Right renal pelvis (tissue), 4 donors: ENCODE data around the gene PLXND1. TPM values are rescaled to one million over a fixed set of nuclear protein-coding genes. Genes with fewer than 3 reads are reported as not detected.
"Not testable (repeated sequence)": the region's sequence is repeated elsewhere in the genome, so short reads cannot be mapped to it uniquely, and the experiment has no call there.

Experiments
- DNase-seq, 4 donors: peaks; one replicate each; pipeline ENCODE4 v3.0.0-alpha.2; 2013; ENCODE audit warnings: low read depth in 4 of 4, low spot score in 3 of 4, missing footprints in 1 of 4
- polyA plus RNA-seq, 4 donors: library from polyadenylated mRNA; unstranded; fragments of 120-200 nt; gene quantifications; one replicate each; pipeline ENCODE4 v1.2.1, GENCODE V29; 2013; ENCODE audit not compliant: insufficient read length in 4 of 4

Gene PLXND1
- polyA plus RNA-seq, 4 donors = 119 to 164 (median 138) TPM

DNA sequence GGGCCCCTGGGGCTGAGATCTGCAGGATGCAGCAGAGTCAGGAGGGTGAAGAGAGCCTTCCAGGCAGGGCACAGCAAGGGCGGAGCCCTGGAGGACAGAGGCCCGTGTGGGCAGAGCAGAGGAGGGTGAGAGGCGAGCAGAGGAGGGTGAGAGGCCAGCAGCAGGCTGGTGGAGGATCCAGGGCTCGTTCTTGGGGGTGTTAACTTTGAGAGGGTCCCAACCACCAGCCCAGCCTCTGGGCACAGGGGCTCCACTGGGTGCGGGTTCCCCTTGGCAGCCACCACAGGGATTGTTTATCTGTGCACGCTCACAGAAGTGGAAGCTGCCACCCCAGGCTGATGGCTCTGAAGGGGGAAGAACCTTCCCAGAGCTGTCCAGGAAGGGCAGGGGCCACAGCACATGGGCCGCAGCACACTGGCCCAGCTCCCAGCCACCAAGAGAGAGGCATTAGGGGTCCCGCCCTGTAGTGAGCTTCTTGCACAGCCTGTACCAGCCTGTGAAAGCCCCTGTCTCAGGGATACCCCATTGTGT lies 9.3 kb upstream of the PLXND1 start:
- no peak for DNase-seq

DNA sequence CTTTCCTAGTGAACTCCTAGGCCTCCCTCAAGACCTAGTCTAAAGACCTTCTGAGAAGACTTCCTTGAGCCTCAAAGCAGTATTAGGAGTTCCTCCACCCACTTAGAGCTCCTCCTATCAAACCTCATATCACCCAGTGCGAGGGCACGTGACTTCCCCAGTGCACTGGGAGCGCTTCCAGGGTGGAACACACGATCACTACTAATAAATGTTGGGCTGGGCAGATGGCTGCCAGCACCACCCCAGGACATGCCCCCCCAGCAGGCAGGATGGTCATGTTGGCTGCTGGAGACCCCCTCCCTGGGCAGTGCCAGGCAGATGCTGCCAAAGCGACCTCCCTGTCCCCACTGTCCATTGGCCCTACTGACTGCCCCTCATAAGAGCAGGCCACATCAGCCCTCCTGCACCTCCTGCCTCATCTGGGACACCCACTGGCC lies 8.5 kb upstream of the PLXND1 start:
- no peak for DNase-seq

DNA sequence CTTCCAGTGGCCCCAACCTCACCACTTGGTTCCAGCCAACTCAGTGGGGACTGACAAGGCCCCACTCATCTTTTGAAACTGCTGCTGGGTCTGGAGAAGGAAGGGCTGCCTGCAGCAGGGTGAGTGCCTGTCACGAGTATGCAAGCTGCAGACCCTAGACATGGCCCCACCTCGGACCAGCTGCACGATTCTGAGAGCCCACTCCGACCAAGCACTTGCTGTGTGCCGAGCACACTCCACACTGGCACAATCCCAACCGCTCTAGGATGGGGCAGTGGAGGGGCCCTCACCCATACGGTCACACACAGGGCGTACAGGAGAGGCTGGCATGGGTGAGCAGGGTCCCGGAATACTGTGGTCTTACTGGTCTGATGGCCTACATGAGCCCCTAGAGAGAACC lies 8.0 kb upstream of the PLXND1 start:
- DNase-seq = no peak

DNA sequence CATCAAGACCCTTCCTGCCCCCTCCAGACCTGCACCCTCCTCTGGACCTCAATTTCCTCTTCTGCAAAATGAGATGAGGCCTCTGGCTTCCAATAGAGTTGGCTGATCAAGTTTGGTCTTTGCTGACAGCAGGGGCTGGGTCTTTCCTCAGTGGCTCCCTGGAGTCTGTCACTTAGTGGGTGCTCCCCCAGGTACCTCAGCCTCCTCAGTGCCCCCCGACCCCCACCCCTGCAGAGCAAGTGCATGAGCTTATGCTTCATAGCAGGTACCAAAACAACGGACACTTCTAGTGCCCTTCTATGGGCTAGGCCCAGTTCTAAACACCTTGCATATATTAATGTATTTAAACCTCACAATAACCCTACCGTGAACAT lies 6.9 kb upstream of the PLXND1 start:
- no peak for DNase-seq

DNA sequence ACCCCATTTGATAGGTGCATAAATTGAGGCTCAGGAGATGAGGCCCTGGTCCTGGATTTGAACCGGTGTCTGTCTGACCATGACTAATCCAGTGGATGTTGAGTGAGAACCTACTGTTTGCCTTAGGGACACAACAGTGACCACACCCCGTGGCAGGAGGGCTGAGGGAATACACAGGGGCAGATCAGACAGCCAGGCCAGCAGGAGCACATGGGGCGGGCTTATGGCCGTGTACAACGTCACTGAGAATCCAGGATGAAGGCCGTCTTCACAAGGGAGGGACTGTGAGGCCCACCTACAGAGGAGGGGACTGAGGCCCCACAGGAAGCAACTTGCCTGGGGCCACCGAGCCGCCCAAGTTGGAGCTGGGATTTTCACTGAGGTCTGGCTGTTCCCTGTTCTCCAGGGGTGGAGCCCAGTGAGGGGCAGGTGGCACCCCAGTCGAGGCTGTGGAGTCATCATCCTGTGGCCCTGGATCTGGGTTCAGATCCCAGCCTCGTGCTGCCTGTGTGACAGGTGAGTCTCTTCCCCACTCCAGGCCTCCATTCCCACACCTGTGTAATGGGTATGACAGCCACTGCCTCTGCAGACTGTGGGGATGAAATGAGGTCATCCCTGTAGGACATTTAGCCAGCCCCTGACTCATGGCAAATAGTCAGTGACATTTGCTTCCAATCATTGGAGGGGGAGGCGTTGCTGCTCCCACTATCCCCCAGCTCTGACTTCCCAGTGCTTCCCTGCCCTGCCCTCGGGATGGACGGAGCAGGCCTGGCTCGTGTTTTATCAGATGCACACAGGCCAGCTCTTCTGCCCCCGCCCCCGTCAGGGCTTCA lies 6.3 kb upstream of the PLXND1 start:
- DNase-seq = no peak

DNA sequence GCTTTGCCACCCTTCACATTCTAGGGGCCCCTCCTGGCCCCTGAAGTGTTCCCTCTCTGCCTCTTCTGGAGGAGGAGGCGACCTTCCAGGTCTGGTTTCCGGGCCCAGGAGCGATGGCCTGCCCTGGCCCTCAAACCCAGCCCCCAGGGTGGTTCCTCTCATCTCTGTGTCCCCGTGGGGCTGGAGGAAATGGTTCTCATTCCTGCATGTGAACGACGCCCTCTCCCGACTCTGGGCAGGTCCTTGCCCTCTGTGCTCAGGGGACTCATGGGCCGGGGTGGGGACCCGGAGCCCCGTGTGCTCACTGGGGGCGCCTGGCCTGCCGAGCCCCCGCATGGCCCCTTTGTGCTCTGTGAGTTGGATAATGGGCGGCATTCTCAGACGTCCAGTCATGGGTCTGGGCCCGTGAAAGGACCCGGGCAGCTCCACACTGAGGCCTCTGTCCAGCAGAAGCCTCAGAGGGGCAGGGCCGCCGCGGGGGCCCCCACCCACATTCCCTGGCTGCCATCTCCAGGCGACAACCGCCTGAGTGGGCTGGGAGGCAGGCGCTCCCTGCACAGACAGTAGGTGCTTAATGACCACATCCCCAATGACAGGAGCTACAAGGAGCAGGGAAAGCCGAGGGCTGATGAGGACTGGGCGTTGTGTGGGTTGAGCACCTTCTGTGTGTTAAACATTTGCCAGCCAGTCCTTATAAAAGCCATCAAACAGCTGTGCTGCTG lies 5.5 kb upstream of the PLXND1 start:
- DNase-seq = no peak

DNA sequence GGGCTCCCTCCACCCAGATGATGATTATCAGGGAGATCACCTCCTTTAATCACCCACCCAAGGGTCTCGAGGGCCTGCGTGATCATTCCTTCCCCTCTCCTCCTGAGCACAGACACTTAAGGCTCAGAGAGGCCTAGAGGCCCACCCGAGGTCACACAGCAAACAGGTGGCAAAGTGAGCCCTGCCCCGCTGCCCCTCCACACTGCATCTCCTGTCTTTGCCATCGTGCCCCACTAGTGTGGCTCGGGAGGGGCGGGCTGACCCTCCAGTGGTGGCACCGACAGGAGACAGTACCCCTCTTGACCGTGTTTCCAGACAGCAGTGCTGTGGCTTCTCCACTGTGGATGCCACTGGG lies 4.9 kb upstream of the PLXND1 start:
- no peak for DNase-seq

DNA sequence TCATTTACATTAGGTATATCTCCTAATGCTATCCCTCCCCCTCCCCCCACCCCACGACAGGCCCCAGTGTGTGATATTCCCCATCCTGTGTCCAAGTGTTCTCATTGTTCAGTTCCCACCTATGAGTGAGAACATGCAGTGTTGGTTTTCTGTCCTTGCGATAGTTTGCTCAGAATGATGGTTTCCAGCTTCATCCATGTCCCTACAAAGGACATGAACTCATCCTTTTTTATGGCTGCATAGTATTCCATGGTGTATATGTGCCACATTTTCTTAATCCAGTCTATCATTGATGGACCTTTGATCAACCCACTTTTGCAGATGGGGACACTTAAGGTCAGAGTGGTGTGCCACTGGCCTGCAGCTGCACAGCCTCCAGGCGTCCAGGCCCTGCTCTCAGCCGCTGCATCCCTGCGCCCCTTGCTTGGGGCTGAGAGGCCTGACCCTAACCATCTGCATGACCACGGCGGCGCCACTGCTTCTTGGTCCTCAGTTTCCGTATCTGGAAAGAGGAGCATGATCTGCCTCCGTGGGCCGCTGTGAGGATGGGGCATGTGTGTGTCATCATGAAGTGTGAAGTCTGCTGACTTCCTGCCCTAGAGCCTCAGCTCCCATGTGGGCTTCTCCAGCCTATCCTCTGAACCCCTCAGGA lies 4.4 kb upstream of the PLXND1 start:
- DNase-seq = not testable (repeated sequence)

DNA sequence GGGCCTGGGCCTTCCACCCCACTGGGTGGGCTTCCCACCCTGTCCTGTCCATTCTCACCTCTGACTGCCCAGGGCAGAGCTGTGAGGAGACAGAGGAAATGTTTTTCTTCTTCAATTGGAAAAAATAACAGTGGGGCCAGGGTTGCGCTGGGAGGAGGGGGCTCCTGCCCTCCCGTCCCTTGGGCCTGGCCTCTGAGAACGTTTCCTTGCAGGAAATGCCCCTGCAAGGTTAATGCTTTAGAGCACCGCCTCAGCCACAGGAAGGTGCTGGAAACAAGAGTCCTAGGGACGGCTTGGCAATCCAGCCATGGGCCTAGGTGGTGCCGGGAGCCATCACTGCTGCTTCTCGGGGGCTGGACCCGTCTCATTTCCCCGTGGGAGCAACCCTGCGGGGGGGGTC lies 3.8 kb upstream of the PLXND1 start:
- no peak for DNase-seq

DNA sequence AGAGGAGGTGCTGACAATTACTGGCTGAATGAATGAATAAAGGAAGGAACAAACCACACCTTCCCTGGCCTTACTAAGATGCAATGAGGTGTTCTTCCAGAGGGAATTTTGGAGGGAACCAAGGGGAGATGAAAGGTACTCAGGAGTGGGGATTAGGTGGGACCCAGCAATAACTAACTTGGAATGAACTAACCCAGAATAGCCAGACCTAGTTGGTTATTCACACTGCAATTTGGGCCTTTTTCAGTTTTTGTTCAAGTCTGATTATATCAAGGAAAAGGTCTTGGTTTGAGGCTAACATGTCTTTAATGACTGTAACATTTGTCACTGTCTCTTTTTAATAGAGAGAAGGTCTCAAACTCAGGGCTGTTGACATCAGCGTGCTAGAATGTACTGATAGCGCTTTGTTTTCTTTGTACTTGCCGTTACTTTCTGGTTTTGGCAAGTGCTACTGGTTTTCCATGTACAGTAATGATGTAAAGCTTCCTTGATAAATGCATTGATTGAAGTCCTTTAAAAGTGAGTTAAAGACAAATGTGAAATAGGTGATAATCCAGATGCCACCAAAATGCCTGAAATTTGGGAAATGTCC lies 3.2 kb upstream of the PLXND1 start:
- no peak for DNase-seq

DNA sequence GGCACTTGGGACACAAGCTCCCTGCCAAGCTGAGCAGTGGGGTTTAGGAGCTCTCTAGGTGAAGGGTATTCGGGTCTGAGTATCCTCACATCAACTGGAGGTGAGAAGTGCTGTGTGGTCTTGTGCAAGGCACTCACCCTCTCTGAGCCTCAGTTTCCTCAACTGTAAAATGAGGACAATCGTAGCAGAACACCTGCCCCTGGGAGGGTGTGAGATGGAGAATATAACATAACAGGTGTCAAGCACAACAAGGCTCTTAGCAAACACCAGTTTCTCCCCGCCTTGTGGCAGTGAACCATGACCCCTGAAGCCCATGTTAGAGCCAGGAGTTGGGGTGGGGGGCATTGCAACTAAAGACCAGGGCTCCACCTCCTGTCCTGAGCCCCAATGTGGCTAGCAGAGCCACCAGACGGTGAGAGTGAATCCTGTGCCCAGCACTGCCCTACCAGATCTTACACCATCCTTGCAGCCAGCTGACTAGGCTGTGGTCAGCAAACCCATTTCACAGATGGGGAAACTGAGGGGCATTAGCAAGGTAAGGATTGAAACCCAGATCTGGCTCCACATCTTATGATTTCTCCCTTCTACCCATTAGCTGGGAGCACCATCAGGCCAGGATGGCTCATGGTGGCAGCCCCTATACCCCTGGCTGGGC lies 2.6 kb upstream of the PLXND1 start:
- DNase-seq = no peak

DNA sequence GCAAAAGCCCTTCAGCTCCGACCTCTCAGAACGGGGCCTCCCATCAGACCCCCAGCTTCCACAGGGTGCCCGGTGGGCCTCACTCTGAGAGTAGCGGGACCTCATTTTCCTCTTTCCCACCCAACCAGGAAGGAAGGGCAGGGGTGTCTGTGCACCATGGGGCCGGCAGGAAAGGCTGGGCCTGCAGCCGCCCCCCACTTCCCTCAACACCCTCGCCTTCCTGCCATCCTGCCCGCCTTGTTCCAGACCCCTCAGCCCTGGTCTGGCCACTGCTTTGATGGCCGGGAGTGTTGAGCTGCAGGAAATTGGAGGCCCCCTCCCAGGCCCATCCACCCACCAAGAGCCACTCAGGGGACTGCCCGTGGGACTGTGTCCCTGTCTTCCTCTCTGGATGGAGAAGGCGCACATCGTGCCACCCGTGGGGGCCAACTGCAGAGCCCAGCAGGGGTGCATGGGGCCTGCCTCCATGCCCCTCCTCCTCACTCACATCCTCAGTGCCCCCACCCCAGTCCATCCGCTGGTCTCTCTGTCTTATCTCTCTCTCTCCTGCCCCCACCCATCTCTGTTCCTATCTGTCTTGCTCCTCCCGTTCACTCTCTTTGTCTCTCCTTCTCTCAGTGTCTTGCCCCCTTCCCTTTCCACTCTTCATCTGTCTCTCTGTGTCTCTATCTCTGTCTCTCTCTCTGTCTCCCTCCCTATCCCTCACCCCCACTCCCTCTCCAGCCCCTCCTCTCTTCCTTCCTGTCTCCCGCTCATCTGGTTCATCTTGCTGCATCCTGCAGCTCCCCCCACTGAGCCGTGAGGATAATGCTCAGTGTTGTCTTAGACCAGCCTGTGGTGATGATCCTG lies 1.8 kb upstream of the PLXND1 start:
- no peak for DNase-seq

DNA sequence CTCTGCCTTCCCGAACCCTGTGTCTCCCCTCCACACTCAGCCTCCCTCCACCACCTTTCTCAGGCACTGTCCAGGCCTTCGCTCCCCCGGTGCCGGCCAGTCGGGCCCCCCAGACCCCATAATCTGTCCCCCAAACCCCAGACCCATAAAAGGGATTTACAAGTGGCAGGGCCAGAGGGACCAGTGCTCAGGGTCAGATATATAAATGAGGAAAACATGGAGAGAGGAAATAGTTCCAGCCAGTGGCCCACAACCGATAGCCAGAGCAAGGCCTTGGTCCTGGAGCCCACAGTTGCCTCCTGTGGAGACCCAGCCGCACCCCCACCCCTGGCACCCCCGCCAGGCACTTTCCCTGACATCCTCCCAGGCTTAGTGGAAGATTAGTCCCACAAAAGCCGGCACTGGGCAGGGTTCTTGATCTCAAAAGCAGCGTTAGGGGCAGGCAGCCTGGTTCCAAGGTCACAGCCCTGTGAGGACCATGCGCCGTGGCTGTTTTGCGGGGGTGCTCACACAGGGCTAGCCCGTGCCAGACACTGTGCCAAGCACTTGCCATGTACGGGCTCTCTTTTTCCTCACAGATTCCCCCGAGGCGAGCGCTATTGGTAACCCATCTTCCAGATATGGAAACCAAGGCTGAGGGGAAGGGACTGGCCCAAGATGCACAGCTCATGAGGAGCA lies 1.1 kb upstream of the PLXND1 start:
- no peak for DNase-seq

DNA sequence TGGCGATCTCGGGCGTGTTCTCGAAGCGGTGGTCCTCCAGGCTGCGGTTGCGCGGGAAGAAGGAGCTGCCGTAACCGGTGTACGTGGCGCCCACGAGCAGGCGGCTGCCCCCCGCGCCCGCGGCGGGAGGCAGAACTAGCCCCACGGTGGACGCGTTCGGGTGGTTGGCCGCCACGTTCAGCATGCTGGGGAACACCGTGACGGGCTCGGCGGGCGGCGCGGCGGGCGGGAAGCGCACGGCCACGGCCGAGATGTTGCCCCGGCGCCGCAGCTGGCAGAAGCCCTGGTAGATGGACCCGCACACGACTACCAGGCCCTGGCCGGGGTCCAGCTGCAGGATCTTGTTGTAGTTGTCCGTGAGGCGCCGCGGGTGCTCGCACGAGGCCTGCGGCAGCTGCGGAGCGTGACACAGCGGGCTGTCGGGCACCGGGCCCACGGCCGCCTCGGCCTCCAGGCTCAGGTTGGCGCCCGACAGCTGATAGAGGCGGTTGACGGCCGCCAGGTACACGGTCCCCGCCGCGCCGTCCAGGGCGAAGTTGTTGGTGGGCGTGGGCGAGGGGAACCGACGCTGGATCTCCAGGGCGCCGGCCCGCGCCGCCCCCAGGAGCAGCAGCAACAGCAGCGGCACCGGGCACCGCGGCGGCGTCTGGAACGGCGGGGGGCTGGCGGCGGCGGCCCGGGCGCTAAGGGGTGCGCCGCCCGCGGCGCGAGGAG lies 397 bp downstream of the PLXND1 start:
- DNase-seq = no peak

DNA sequence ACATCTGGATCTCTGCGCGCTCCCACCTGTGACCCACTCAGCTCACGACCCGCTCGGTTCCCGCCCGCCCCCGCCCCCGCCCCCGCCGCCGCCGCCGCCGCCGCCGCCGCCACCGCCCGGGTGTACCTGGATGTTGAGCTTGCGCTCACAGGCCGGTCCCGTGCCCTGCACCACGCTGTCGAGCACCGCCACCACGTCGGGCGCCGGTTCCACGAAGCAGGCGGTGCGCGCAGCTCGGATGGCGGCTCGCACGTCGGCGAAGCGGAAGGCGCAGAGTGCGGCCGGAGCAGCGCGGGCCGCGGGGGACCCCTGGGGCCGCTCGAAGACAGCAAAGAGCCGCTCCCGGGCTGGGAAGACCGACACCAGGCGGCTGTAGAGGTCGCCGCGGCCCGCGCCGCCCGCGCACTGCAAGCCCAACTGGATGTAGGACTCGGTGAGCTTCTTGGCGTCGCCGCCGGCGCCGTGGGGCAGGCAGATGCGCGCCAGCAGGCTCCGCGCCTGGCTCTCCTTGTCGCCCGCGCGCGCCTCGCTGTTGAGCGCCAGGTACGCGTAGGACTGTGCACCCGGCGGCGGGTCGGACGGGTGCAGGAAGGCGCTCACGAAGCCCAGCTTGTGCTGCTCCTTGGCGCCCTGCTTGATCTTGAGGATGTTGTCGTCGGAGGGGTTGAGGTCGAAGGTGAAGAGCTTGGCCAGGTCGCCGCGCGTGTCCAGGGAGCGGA lies 1.1 kb downstream of the PLXND1 start:
- no peak for DNase-seq

DNA sequence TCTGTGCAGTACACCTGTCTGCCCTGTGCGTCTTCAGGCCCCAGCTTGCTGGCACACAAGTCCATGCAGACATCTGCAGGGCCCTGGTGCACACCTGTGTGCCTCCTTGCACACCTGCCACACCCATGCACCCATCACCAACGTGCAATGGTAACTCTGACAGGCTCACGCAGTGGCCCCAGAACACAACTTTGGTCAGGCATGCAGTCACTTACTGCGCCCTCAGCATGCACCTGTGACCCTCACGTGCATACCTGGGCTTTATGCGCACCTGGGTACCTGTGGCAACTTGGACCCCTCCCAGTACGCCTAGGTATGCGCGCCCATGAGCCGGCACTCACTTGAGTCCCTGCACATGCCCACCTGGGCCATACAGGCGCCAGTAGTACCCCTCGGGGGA lies 1.7 kb downstream of the PLXND1 start:
- no peak for DNase-seq

DNA sequence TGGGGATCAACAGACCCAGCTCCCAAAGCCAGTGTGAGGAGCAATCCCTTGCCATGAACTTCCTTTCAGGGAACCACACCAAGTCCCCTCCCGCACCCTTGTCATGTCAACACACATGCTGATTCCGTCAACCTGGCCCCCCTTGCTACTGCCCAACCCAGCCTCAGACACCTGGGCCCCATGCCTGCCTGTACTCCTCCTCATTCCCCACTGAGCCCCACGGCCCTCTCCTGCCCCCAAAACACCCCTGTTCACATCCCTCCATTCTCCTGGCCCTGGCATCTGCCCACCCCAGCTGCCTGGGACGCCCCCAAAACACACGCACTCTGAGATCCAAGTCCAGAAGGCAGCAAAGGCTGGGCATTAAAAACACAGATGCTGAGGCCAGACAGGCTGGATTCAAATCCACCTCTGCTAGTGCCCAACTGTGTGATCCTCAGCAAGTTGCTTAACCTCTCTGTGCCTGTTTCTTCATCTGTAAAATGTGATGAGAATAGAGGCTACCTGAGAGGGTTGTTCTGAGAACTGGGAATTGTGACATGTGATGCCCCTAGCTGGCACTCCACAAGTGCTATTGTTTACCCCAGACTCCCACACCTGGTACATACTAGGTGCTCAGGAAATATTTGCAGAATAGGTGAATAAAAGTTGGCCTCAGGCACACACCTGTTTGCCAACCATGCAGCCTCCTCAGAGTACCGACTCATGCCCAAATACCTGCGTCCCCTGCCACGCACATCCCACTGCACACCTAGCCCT lies 2.3 kb downstream of the PLXND1 start:
- no peak for DNase-seq
